NCI-H82 (cell line): Measurements from ENCODE around the gene EIF4A3.
A peak's percentile ranks its signal among the peaks of the same experiment; 100 is the strongest.
"Not testable (repeated sequence)": the region's sequence is repeated elsewhere in the genome, so short reads cannot be mapped to it uniquely, and the experiment has no call there.

ENCODE experiments used
- DNase-seq: peaks from one replicate; lab custom pipeline; 2025; lab: John Stamatoyannopoulos, UW

The EIF4A3 gene

GRCh38 chr17:80099291-80100034, 47.5 kb downstream of the EIF4A3 start:
- DNase-seq = no peak

- no peak for DNase-seq
Observed at GRCh38 chr17:80097844-80098691, 48.9 kb downstream of the EIF4A3 start.

DNA sequence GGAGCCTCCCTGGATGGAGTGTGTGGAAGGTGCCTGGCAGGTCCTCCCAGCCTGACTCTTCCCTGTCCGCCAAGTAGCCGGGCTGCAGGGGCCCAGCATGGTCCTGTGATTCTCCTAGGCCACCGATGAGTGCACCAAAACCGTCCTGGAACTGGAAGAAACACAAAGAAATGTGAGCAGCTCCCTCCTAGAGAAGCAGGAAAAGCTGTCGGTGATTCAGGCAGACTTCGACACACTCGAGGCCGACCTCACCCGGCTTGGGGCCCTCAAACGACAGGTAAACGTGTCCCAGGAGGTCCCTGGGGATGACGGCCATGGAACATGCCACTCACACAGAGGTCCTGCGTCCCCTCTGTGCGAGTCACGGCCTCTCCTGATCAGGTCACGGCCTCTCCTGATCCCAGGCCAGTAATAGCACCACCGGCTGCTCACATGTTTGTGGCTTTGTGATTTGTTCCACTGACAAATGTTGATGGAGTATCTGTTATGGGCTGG, 49.8 kb downstream of the EIF4A3 start:
- DNase-seq = no peak

GRCh38 chr17:80096561-80097021, 50.3 kb downstream of the EIF4A3 start:
- peak; percentile 24 for DNase-seq

DNA sequence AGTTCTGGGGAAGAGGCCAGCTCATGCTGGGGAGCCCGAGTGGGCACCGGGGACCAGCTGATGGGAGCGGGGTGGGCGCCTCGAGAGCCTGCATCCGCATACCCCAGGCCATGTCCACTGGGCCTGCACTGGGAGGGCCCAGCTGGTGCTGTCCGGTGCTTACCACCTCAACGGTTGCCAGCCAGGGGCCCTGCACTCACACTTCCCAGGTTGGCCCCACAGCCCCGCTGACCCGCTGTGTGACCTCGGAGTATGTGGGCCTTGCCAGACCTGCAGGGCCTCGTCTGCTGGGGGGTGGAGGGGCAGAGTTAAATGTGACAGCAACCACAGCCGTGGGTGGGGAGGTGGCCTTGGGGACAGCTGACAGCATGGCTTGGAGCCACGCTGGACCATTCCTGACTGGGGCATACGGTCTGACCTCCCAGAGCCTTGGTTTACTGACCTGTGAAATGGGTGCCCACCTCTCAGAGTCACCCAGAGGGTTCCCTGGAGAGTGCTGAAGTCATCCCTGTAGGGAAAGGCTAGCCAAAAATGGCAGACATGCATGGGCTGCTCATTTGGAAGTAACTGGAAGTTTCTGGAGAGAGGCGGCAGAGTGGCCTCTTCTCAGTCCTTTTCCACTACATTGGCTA, 51.0 kb downstream of the EIF4A3 start:
- DNase-seq = no peak

DNA sequence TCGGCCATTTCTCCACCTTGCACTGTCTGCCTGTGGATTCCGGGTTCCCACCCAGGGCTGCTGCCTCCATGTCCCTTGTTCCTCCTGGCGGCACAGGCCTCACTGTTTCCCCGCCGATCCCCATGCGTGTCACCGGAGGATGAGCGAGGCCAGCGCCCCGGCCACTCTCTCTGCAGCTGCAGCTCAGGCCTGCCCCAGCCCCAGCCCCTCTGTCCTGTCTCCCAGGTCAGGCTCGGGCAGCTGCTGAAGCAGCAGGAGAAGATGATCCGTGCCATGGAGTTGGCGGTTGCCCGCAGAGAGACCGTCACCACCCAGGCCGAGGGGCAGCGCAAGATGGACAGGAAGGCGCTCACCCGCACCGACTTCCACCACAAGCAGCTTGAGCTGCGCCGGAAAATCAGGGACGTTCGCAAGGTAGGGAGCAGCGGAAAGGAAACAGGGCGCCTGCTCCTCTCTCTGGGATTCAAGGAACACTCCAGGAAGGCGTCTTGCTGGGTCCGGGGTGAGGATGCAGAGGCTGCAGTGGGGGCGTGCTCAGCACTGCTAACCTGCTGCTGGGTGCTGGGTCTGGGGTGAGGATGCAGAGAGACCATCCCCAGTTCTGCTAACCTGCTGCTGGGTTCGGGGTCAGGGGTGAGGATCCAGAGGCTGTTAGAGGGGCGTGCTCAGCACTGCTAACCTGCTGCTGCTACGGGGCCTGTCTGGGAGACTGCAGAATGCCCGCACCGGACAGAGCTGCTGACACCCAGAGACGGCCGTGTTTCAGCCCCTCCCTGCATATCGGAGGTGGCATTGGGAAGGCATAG, 51.7 kb downstream of the EIF4A3 start:
- DNase-seq = no peak

- no peak for DNase-seq
Observed at GRCh38 chr17:80092959-80093358, 54.0 kb downstream of the EIF4A3 start.

- DNase-seq = no peak
Observed at GRCh38 chr17:80091376-80091775, 55.6 kb downstream of the EIF4A3 start.

GRCh38 chr17:80090164-80090563, 56.8 kb downstream of the EIF4A3 start:
- not testable (repeated sequence) for DNase-seq

- no peak for DNase-seq
Observed at GRCh38 chr17:80089762-80090161, 57.2 kb downstream of the EIF4A3 start.

GRCh38 chr17:80087346-80088265, 59.3 kb downstream of the EIF4A3 start:
- no peak for DNase-seq

DNA sequence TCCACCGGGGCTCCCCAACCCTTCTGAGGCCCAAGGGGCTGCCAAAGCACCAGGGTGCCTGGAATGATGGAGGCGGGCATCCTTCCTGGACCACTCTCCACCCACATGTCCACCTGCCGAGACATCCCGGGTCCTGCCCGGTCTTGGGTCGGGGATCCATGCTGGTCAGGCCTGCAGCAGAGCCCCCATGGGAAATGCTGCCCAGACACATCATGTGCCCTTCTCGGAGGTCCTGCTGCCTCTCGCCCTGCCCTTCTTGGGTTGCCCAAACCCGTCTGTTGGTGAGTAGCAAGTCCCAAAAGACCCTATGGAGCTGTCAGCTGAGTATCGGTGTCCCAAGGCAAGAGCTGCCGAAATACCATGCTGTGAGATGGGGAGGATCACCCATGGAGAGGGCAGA, 60.3 kb downstream of the EIF4A3 start:
- DNase-seq = no peak

GRCh38 chr17:80086081-80086480, 60.8 kb downstream of the EIF4A3 start:
- DNase-seq = no peak

- DNase-seq = no peak
Observed at GRCh38 chr17:80084773-80085172, 62.2 kb downstream of the EIF4A3 start.
